GM21528 (cell line): ENCODE data around the gene NTN4.
"Not testable (repeated sequence)": the region's sequence is repeated elsewhere in the genome, so short reads cannot be mapped to it uniquely, and the experiment has no call there.

ENCODE experiments used
- ATAC-seq: cut with Tn5 transposase; IDR thresholded peaks from one replicate; pipeline ENCODE4 v1.9.1; 2021; ENCODE audit warnings: mild to moderate bottlenecking, moderate library complexity; ENCODE audit not compliant: unreplicated experiment, low FRiP score

The NTN4 gene

DNA sequence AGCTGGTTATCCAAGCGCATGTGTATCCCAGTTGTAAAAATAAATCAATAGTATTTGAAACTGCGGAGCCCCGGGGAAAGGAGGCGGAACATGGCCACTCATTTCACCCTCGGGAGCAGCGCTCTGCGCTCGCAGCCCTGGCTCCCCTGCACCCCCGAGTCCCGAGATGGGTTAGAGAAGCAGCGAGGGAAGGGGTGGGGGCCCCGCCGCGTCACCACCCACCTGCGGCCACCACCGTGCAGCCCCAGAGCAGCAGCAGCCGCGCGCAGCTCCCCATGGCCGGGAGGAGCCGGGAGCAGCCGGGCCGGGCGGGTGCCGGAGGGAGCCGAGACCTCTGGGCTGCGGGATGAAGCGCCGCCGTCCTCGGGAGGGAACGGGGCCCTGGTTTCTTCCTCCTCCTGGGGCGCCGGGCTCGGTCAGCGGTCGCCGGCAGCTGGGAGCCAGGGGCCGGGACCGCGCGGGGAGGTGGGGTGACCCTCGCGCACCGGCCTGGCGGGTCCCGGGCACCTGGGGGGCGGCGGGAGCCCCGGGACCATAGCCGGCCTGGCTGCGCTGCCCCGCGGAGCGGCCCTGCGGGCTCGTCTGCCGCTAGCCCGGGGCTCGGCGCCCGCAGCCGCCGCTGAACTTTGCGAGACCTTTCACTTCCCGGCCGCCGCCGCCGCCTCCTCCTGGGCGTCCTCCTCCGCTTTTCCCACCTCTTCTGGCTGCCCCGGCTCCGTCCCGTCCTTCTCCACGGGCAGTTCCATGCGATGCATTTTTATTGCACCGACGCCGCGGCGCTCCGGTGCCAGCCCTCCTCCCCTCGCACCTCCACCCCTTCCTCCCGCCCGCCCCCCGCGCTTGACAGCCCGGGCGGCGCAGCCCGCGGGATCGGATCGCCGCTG lies at the start of gene NTN4:
Gene NTN4, minus strand, starts transcription at position 732 of the 884 bp plus-strand sequence. Its CDS starts 455 bp downstream, at position 277.
- ATAC-seq = no peak

DNA sequence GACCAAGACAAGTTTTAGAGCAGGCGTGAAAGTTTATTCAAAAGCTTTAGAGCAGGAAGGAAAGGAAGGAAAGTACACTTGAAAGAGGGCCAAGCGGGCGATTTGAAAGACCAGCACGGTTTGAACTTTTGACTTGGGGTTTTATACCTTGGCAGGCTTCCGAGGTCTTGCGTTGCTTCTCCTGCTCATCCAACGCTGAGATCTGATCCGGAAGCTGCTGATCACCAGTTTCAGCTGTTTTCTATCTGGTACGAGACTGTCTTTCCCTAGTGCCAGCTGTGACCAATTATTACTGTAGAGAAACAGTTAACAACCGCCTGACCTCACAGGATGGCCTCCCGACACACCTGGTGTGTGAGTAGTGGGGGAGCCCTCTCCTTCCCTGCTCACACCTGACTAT lies 47.6 kb upstream of the NTN4 start:
- ATAC-seq = no peak

DNA sequence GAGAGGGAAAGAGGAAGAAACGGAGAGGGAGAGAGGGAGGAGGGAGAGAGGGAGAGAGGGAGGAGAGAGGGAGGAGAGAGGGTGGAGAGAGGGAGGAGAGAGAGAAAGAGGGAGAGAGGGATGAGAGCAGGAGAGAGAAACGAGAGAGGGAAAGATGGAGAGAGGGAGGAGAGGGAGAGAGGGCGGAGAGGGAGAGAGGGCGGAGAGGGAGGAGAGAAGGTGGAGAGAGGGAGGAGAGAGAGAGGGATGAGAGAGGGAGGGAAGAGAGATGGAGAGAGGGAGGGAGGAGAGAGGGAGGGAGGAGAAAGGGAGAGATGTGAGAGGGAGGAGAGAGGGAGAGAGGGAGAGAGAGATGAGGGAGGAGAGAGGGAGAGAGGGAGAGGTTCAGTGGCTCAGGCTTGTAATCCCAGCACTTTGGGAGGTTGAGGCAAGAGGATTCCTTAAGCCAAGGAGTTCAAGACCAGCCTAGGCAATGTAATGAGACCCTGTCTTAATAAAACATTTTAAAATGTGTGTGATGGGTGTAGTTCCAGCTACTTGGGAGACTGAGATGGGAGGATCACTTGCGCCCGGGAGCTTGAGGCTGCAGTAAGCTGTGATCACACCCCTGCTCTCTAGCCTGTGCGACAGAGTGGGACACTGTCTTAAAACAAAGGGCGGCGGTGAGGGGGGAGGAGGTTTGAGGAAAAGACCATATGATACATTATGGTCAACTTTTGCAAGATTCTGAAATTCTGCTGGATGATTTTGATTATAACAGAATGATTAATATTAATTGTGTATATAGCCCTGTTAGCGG lies 46.9 kb upstream of the NTN4 start:
- ATAC-seq = no peak

GRCh38 chr12:95836630-95837239 lies 46.2 kb upstream of the NTN4 start:
- ATAC-seq = no peak

- ATAC-seq = no peak
Observed at GRCh38 chr12:95836185-95836609, 45.6 kb upstream of the NTN4 start.

DNA sequence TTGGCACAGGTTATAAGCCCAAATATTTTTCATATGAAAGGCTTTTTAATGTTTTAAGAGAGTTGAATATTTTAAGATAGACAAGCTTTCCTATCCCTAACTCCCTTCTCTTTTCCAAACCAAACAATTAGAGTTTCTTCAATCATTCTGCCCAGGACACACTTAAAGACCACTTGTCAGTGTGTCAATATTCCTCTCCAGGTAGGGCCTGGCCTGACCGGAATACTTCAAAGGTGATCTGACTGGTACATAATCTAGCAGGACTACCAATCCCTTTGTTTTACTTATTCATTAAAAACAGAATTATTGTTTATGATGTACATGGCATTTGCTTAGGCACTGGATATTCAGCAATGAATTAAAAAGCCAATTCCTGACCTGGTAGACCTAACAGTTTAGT lies 44.0 kb upstream of the NTN4 start:
- no peak for ATAC-seq

DNA sequence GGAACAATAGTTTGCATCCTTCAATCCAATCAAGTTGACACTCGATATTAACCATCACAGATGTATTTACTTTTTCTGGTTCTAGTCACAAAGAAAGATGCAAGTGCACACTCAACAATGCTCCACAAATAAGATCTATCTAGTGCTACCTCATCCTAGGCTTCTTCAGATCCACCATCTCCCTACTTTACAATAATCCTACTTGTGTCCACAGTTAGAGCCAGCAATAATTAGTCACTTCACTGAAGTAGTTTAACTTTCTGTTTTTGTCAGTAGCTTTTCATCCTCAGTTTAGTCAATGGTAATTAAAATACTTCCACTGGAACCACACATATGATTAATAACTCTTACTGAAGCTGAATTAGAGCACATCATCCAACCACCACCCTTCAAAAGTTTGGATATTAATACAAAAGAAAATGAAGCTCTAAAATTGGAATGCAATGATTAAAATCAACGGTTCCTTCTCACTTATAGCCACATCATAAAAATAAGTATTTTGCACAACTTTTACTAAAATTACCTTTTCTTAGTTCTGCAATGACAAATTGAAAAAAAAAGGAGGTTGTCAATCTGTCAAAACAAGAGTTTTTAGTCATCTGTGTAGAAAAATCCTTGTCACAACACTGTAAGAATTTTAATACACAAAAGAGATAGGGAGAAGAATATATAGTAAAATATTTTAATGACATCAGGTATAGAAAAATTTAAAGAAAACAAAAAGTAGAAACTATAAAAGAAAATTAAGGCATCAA lies 39.9 kb upstream of the NTN4 start:
- ATAC-seq = no peak

DNA sequence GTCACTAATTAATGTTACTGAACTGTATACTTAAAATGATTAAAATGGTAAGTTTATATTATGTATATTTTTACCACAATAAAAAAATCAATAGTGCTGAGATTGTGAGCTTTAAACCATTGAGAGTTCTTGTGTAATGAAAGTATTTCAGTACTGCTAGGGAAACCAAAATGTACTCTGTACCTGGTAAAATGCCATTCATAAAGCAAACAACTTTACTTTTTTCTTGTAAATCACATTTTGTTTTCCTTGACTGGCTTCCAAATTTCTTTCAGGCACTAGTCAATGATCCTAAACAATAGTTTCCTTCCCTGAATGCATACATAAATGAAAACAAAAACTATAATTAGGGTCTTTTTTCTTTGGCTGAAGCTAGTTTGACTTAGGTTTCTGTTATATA lies 38.8 kb upstream of the NTN4 start:
- no peak for ATAC-seq

- ATAC-seq = no peak
Observed at GRCh38 chr12:95820096-95820703, 29.6 kb upstream of the NTN4 start.

DNA sequence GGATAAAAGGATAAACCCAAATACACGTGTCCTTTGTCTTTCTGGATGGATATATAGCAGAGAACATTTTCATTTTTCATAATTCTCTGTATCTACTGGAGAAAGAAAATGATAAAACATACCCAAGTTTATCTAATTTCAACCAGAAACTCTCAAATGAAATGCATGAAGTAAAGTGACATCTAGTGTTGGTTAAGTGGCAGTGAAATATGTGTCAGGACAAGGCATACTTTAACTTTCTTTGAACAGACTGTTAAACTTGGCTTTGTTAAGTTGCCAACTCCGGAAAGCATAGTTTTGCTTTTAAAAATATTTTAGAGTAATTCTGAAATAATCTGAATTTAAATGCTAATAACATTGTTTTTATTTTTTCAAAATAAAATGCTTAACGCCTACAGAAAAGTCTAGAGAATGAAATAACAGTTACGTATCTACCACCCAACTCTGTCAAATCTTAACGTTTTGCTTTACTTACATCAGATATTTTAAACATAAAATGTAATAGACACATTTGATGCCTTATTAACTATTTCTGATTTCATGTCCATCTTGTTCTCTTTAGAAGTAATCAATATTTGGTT lies 25.2 kb upstream of the NTN4 start:
- ATAC-seq = no peak

GRCh38 chr12:95812155-95812554 lies 21.6 kb upstream of the NTN4 start:
- not testable (repeated sequence) for ATAC-seq

DNA sequence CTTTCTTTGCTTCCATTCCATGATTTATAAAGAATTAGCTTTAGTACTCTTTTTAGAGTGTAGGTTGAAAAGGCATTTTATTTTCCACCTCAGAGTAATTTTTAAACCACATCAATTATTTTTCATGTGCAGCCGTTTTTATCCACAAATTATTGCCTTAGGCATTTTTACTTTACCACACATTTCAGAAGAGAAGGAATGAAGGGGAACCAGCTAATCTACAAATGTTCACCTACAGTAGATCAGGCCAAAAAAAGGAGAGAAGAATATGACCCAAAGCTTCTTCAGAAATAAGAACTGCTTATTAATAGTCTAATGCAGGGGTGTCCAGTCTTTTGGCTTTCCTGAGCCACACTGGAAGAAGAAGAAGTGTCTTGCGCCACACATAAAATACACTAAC lies 19.8 kb upstream of the NTN4 start:
- no peak for ATAC-seq

GRCh38 chr12:95809000-95809680 lies 18.6 kb upstream of the NTN4 start:
- ATAC-seq = no peak

- no peak for ATAC-seq
Observed at GRCh38 chr12:95808146-95808545, 17.6 kb upstream of the NTN4 start.

GRCh38 chr12:95805864-95806671 lies 15.5 kb upstream of the NTN4 start:
- ATAC-seq = no peak

DNA sequence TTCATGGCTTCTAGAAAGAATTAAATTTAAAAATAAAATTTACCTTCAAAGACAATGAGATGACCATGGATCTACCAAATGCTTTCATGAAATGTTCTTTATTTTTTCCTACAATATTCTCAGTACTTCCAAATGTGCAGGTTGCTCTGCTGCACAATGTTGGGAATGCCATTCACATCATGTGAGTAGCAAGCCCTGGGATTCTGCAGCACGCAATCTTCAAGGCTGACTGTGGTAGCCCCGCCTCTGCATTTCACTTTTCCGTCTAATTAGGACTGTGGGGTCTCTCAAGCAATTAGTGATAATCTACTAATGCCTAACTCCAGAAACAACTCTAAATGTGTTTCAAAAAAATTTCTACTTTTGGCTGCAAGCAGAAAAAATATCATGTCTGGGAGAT lies 13.7 kb upstream of the NTN4 start:
- ATAC-seq = no peak

- ATAC-seq = no peak
Observed at GRCh38 chr12:95803817-95804216, 13.3 kb upstream of the NTN4 start.
